Fibroblast of lung (primary cell): Measurements from ENCODE around the gene TLE1.

Experiments used
- EZH2 ChIP-seq: IDR thresholded peaks from 2 replicates; pipeline ENCODE4 v1.5.1; 2012; ENCODE audit warnings: low read length, control low read depth, mild to moderate bottlenecking; ENCODE audit errors: missing control alignments
- TF ChIP-seq, protein P1 (sequence below), 2 donors: IDR thresholded peaks in 1 of 2; conservative IDR thresholded peaks in 1 of 2; 1 replicate in 1 of 2; 2 replicates in 1 of 2; pipeline ENCODE4 v1.5.1; 2011 to 2012; ENCODE audit warnings: low read length in 2 of 2, control low read depth in 1 of 2, inconsistent platforms in 1 of 2, low read depth in 1 of 2, mild to moderate bottlenecking in 1 of 2

DNA sequence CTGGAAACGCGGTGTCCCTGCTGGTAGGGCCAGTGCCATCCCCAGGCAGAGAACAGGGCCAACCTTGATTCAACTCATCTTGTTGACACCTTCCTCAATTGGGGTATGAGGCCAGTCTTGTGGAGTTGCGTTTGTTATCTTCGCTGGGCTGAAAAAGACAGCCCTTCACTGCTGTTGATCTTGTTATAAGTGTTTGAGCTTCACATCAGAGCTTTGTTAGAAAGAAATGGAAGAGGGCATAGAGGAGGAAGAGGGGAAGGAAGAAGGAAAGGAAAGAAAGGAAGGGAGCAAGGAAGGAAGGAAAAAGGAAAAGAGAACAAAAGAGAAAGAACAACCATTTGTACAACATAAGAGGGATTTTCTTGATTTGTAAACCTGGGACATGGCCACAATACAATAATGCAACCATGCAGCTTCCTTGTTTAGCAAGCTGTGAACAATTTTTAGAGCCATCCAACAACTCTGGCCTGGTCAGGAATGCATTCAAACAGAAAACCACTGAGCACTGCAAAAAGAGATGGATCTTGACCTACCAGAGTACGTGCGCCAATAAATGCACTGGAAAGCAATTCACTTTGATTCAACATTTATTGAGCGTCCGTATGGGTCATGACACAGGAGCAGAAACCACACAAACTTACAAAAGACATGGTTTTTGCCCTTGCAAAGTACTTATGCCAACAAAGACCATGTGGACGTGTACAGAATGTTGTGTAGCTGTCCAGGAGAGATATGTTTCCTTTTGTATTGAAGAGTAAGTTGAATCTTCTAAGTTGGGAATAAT lies 152.9 kb downstream of the TLE1 start:
- TF ChIP-seq, protein P1, sequence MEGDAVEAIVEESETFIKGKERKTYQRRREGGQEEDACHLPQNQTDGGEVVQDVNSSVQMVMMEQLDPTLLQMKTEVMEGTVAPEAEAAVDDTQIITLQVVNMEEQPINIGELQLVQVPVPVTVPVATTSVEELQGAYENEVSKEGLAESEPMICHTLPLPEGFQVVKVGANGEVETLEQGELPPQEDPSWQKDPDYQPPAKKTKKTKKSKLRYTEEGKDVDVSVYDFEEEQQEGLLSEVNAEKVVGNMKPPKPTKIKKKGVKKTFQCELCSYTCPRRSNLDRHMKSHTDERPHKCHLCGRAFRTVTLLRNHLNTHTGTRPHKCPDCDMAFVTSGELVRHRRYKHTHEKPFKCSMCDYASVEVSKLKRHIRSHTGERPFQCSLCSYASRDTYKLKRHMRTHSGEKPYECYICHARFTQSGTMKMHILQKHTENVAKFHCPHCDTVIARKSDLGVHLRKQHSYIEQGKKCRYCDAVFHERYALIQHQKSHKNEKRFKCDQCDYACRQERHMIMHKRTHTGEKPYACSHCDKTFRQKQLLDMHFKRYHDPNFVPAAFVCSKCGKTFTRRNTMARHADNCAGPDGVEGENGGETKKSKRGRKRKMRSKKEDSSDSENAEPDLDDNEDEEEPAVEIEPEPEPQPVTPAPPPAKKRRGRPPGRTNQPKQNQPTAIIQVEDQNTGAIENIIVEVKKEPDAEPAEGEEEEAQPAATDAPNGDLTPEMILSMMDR (conservative IDR thresholded peaks at IDR 0.05 in 1 of 2, IDR thresholded peaks at IDR 0.05 in 1 of 2; ENCODE audit: low read depth in 1 of 2, low read length in 2 of 2) = no peak
- no peak for TF ChIP-seq EZH2
